Stimulated activated effector memory CD8-positive, alpha-beta T cell treated with anti-CD3 and anti-CD28 coated beads, Interleukin-12 subunit alpha, Interleukin-12 subunit beta, amount 100 ng/mL, for 72 hours (primary cell): ENCODE results near the gene DRD4.

Source experiments
- ATAC-seq: fragments of 150-1000 bp; cut with Tn5 transposase; 2 replicates; pipeline ENCODE4 v1.10.0; 2021
- DNase-seq, 2 donors: peaks; one replicate each; pipeline ENCODE4 v3.0.0; 2021 to 2022; ENCODE audit warnings: low spot score in 2 of 2
- H3K27ac Mint-ChIP-seq: one replicate; pipeline ENCODE4 v1.8.0; 2022; ENCODE audit warnings: mild to moderate bottlenecking, mixed read lengths
- H3K36me3 Mint-ChIP-seq: one replicate; pipeline ENCODE4 v1.8.0; 2022; ENCODE audit warnings: mild to moderate bottlenecking, mixed read lengths
- H3K4me1 Mint-ChIP-seq: one replicate; pipeline ENCODE4 v1.8.0; 2022; ENCODE audit warnings: mixed read lengths
- H3K4me3 Mint-ChIP-seq: one replicate; pipeline ENCODE4 v1.8.0; 2022; ENCODE audit warnings: mild to moderate bottlenecking, mixed read lengths
- H3K9me3 Mint-ChIP-seq: one replicate; pipeline ENCODE4 v1.8.0; 2022; ENCODE audit warnings: mixed read lengths

DRD4 gene

DNA sequence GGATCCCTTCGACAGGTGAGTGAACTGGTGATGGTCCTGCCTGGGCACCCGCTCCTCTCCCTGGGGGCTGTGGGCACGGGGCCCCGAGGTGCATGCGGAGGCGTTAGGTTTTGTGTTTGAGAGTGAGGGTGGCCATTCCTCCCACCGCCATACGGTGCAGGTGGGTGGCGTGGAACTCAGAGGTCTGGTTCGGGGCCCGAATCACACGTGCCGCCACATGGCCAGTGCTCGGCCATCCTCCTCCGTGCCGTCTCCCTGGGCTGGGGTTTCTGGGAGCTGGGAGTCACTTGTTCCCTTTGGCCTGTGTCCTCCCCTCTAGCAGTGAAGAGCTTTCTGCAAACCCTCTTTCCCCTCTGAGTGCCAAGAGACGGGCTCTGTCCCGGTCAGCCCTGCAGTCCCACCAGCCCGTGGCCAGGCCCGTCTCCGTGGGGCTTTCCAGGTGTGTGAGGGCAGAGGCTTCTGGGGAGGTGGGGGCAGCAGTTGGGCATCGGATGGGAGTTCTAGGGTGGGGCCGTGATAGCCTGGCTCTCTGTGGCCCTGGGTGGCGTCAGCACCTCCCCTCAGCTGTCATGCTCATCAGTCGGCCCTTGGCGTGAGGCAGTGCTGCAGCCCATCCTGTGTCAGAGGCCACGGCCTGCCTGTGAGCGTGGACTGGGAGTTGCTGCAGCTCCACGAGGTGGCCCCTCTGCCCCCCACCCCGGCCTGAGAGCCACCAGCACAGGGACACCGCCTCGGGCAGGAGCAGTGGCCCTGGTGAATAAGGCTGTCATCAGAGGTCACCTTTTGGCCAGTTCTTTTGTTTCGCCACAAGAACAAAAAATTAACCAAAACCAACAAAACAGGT lies 31.6 kb upstream of the DRD4 start:
- Mint-ChIP-seq H3K36me3 (peaks cover 90% of the 10 kb centered on the region), H3K4me1 (no peaks in the 10 kb centered on the region), H3K9me3 (no peaks in the 10 kb centered on the region), H3K4me3 (no peak overlapping the region), H3K27ac (peak overlapping the region; percentile 48)
- DNase-seq (no peak), ATAC-seq (no peak)

DNA sequence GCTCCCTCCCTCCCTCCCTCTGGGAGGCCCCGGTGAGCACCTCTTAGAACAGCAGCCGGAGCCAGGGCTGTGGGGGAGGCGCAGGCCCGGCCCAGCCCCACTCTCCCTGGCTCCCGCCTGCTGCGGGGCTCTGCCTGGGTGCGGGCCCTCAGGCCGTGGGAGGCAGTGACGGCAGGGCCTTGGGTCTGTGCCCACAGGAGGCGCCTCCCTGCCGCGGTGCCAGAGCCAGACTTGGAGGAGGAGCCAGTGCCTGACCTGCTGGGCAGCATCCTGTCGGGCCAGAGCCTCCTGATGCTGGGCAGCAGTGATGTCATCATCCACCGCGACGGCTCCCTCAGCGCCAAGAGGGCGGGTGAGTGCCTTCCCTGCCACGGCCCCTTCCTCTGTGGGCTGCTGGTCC lies 30.8 kb upstream of the DRD4 start:
- Mint-ChIP-seq H3K36me3 (peaks cover 90% of the 10 kb centered on the region), H3K9me3 (no peaks in the 10 kb centered on the region), H3K4me3 (no peak overlapping the region), H3K27ac (no peak overlapping the region), H3K4me1 (no peaks in the 10 kb centered on the region)
- no peak for ATAC-seq
- no peak for DNase-seq

DNA sequence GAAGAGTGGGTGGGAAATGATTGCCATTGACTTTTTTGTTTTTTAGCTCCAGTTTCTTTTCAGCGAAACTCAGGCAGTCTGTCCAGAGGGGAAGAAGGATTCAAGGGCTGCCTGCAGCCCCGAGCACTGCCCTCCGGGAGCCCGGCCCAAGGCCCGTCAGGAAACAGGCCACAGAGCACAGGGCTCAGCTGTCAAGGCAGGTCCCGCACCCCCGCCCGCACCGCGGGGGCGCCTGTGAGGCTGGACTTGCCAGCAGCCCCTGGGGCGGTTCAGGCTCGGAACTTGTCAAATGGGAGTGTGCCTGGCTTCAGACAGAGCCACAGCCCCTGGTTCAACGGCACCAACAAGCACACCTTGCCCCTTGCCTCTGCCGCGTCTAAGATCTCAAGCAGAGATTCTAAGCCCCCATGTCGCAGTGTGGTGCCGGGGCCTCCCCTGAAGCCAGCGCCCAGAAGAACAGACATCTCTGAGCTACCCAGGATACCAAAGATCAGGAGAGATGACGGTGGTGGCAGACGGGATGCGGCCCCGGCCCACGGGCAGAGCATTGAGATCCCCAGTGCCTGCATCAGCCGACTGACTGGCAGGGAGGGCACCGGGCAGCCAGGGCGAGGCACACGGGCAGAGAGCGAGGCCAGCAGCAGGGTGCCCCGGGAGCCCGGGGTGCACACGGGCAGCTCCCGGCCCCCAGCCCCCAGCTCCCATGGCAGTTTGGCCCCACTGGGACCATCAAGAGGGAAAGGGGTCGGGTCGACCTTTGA lies 29.9 kb upstream of the DRD4 start:
- Mint-ChIP-seq H3K4me3 (no peak overlapping the region), H3K4me1 (peaks cover 3% of the 10 kb centered on the region), H3K9me3 (no peaks in the 10 kb centered on the region), H3K36me3 (peaks cover 90% of the 10 kb centered on the region), H3K27ac (peak overlapping the region; percentile 54)
- DNase-seq, result no peak
- no peak for ATAC-seq

DNA sequence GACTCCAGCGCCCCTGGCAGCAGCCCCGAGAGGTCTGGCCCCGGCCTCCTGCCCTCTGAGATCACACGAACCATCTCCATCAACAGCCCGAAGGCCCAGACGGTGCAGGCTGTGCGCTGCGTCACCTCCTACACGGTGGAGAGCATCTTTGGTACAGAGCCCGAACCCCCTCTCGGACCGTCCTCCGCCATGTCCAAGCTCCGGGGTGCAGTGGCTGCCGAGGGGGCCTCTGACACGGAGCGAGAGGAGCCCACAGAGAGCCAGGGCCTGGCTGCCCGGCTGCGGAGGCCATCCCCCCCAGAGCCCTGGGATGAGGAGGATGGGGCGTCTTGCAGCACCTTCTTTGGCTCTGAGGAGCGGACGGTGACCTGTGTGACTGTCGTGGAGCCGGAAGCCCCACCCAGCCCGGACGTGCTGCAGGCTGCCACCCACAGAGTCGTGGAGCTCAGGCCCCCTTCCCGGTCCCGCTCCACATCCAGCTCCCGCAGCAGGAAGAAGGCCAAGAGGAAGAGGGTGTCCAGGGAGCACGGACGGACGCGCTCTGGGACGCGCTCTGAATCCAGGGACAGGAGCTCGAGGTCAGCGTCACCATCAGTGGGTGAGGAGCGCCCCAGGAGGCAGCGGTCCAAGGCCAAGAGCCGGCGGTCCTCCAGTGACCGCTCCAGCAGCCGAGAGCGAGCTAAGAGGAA lies 29.0 kb upstream of the DRD4 start:
- Mint-ChIP-seq H3K36me3 (peaks cover 90% of the 10 kb centered on the region), H3K27ac (no peak overlapping the region), H3K9me3 (no peaks in the 10 kb centered on the region), H3K4me3 (no peak overlapping the region), H3K4me1 (peaks cover 13% of the 10 kb centered on the region)
- no peak for ATAC-seq
- no peak for DNase-seq

DNA sequence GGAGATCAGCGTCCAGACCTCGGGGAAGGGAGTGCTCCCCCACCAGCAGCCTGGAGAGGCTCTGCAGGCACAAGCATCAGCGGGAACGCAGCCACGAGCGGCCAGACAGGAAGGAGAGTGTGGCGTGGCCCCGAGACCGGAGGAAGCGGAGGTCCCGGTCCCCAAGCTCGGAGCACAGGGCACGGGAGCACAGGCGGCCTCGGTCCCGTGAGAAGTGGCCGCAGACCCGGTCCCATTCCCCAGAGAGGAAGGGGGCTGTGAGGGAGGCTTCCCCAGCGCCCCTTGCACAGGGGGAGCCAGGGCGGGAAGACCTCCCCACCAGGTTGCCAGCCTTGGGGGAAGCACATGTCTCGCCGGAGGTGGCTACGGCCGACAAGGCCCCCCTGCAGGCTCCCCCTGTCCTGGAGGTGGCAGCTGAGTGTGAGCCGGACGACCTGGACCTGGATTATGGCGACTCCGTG lies 28.2 kb upstream of the DRD4 start:
- H3K36me3 Mint-ChIP-seq, result peaks cover 88% of the 10 kb centered on the region
- ATAC-seq, result no peak
- H3K4me1 Mint-ChIP-seq, result peaks cover 19% of the 10 kb centered on the region
- H3K9me3 Mint-ChIP-seq, result no peaks in the 10 kb centered on the region
- H3K4me3 Mint-ChIP-seq, result no peak overlapping the region
- H3K27ac Mint-ChIP-seq, result no peak overlapping the region
- no peak for DNase-seq

DNA sequence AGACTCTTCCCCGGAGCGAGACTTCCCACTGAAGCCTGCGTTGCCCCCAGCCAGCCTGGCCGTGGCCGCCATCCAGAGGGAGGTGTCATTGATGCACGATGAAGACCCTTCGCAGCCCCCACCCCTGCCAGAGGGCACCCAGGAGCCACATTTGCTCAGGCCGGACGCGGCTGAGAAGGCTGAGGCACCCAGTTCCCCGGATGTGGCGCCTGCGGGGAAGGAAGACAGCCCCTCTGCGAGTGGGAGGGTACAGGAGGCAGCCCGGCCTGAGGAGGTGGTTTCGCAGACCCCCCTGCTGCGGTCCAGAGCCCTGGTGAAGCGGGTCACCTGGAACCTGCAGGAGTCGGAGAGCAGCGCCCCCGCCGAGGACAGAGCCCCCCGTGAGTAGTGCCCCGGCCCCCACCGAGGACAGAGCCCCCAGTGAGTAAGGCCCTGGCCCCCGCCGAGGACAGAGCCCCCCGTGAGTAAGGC lies 27.7 kb upstream of the DRD4 start:
- peaks cover 25% of the 10 kb centered on the region for H3K4me1 Mint-ChIP-seq
- H3K27ac Mint-ChIP-seq, result no peak overlapping the region
- H3K9me3 Mint-ChIP-seq, result no peaks in the 10 kb centered on the region
- H3K4me3 Mint-ChIP-seq, result no peak overlapping the region
- ATAC-seq (no peak), DNase-seq (no peak)
- peaks cover 88% of the 10 kb centered on the region for H3K36me3 Mint-ChIP-seq

DNA sequence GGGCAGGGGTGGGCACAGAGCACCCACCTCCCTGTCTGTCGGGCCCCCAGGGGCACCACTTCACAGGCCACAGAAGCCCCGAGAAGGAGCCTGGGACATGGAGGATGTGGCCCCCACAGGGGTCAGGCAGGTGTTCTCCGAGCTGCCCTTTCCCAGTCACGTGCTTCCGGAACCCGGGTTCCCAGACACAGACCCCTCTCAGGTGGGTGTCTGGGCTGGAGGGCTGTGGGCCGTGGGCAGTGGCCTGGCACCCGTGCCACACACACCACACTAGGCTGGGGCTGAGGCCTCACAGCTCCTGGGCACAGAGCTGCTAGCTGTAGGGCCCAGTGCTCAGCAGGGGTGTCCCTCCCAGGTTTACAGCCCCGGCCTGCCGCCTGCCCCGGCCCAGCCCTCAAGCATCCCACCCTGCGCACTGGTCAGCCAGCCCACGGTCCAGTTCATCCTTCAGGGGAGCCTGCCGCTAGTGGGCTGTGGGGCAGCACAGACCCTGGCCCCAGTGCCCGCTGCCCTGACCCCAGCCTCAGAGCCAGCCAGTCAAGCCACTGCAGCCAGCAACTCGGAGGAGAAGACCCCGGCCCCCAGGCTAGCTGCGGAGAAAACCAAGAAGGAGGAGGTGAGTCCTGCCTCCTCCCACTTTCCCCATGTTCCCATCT lies 26.8 kb upstream of the DRD4 start:
- Mint-ChIP-seq H3K27ac (peak overlapping the region; percentile 58), H3K4me1 (peaks cover 29% of the 10 kb centered on the region), H3K4me3 (no peak overlapping the region), H3K9me3 (no peaks in the 10 kb centered on the region), H3K36me3 (peaks cover 85% of the 10 kb centered on the region)
- ATAC-seq (no peak), DNase-seq (no peak)

DNA sequence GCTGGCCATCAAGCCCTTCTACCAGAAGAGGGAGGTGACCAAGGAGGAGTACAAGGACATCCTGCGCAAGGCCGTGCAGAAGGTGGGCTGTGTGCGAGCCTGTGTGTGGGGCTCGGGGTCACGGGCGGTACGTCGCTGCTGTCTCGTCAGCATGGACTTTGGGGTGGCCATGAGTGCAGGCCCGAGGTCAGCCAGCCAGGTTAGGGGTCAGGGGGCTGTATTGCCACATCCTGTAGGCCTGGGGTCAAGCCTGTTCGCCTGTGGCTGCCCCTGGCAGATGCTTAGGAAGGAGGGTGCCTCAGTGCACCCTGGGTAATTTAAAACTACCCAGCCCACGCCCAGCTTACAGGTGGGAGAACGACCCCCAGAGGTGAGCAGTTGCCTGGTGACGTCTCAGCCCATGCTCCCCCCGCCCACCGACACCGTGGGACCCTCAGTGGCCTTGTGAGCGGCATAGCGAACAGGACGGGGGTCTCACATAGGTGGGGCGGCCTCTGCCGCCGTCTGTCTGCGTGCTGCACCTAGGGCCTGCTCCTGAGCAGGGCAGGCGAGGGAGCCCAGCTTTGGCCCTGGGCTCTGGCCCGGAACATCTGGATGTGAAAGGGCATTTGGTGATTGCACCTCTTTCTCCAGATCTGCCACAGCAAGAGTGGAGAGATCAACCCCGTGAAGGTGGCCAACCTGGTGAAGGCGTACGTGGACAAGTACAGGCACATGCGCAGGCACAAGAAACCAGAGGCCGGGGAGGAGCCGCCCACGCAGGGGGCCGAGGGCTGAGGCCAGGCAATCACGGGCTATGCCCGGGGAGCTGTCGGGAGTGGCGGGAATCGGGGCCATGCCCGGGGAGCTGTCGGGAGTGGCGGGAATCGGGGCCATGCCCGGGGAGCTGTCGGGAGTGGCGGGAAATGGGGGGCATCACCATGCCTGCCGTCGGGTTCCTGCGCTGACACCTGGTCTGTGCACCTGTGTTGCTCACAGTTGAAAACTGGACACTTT lies 25.8 kb upstream of the DRD4 start:
- Mint-ChIP-seq H3K27ac (peak overlapping the region; percentile 87), H3K4me3 (no peak overlapping the region), H3K4me1 (peaks cover 36% of the 10 kb centered on the region), H3K36me3 (peaks cover 90% of the 10 kb centered on the region), H3K9me3 (no peaks in the 10 kb centered on the region)
- DNase-seq, result no peak
- ATAC-seq, result no peak

DNA sequence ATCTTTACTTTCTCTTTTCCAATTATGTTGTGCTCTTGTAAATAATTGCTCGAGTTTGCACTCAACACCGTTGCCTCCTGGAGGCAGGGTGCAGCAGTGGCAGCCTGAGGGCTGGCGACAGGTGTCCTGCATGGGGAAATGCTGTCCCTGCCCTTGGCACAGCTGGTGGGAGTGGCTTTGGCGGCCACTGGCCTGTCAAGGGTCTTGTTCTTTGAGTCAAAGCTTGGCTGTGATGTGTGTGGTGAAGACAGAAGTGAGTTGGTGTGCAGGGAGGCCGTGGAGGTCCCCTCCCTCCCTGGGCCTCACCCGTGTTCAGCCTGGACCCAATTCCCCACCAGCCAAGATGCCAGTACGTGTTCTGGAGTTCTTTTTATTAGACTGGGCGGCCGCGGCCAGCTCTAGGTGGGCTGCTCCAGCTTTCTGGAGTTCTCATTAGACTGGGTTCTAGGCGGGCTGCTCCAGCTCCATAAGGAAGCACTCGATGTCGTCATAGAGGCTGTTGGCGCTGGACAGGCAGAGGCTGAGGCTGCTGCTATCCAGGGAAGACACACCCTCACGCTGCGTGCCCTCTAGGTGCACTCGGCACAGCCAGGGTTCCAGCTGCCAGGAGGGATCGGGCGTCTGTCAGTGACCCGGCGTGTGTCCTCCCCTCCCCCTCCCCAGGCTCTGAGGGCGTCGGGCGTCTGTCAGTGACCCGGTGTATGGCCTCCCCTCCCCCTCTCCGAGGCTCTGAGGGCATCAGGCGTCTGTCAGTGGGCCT lies 24.7 kb upstream of the DRD4 start:
- DNase-seq (no peak), ATAC-seq (no peak)
- peak overlapping the region; percentile 87 for H3K27ac Mint-ChIP-seq
- peaks cover 82% of the 10 kb centered on the region for H3K36me3 Mint-ChIP-seq
- no peaks in the 10 kb centered on the region for H3K9me3 Mint-ChIP-seq
- no peak overlapping the region for H3K4me3 Mint-ChIP-seq
- peaks cover 41% of the 10 kb centered on the region for H3K4me1 Mint-ChIP-seq

DNA sequence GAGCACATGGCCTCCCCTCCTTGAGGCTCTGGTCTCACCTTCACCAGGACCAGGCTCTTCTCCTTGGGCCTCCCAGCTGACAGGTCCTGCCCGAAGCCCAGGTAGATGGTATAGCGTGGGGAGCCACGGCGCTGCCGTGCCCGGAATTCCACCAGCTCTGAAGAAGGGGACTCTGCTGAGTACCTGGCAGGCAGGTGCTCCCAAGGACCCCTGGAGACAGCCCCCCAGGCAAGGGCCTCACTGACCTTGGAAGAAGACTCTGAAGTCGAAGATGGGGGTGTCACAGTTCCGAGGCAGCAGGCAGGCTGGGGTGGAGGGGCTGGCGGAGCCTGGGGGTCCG lies 24.1 kb upstream of the DRD4 start:
- Mint-ChIP-seq H3K9me3 (no peaks in the 10 kb centered on the region), H3K27ac (peak overlapping the region; percentile 87), H3K4me1 (peaks cover 41% of the 10 kb centered on the region), H3K36me3 (peaks cover 77% of the 10 kb centered on the region), H3K4me3 (peak overlapping the region; percentile 74)
- DNase-seq (no peak), ATAC-seq (no peak)

DNA sequence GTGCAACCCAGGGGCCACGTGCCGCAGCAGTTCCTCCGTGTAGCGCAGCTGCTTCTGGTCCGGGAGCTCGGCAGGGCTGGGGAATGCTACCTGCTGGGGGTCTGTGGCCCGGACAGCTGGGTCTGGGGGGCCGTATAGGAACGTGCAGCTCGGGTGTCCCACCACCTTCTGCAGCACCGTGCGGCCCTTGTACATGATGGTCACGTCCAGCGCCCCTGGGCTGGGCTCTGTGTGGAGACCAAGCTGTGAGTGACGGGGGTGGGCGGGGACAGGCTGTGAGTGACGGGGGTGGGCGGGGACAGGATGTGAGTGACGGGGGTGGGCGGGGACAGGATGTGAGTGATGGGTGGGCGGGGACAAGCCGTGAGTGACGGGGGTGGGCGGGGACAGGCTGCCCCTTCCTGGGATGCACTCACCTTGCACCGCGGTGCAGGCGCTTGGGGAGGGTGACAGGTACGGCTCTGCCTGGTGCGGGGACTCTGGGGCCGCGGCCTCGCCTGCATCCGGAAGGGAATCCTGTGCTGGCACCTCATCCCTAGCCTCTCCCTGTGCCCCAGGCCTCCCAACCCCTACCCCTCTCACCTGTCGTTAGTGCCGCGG lies 23.6 kb upstream of the DRD4 start:
- peak; percentile 62 to 77 for DNase-seq
- Mint-ChIP-seq H3K27ac (peak overlapping the region; percentile 87), H3K4me3 (peak overlapping the region; percentile 74), H3K4me1 (peaks cover 41% of the 10 kb centered on the region), H3K9me3 (no peaks in the 10 kb centered on the region), H3K36me3 (peaks cover 73% of the 10 kb centered on the region)
- ATAC-seq, result peak; percentile 40

DNA sequence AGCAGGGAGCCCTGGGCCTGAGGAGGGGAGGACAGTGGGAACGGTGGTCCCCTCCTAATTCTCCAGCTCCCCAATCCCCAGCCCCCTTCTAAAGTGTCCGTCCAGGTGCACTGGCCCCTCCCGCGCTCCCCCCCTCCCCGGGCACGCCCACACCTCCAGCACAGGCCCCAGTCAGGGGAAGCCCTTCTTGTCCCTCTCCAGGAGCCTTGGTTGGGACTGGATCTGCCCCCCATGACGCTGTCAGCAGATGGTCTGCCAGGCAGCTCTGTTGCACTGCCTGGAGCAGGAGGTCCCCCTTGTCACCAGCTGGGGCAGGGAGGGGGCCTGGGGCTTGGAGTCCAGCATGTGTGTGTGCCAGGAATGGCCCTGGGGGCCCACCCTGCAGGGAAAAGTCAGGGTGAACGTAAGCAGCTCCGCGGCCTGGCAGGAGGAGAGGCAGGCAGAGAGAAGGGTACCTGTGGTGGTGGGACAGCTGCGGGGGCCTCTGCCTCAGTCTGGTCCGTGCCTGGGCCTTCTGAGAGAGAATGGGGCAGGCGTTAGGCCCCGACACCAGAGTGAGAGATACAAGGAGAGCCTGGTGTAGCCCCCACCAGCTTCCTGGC lies 22.9 kb upstream of the DRD4 start:
- H3K9me3 Mint-ChIP-seq, result no peaks in the 10 kb centered on the region
- no peak for ATAC-seq
- H3K27ac Mint-ChIP-seq, result peak overlapping the region; percentile 87
- H3K36me3 Mint-ChIP-seq, result peaks cover 72% of the 10 kb centered on the region
- peak overlapping the region; percentile 74 for H3K4me3 Mint-ChIP-seq
- no peak for DNase-seq
- H3K4me1 Mint-ChIP-seq, result peaks cover 41% of the 10 kb centered on the region
